Measurements from ENCODE around the gene TXNDC17.
"Not testable (repeated sequence)": the region's sequence is repeated elsewhere in the genome, so short reads cannot be mapped to it uniquely, and the experiment has no call there.

The TXNDC17 gene

GRCh38 chr17:6661464-6661848, 20.6 kb downstream of the TXNDC17 start:
- no peak for DNase-seq (ENCODE audit: low read depth)

GRCh38 chr17:6663200-6663599, 22.3 kb downstream of the TXNDC17 start:
- not testable (repeated sequence) for DNase-seq (ENCODE audit: low read depth)

- DNase-seq (ENCODE audit: low read depth) = peak; percentile 22
These were observed 25.2 kb downstream of the TXNDC17 start for GRCh38 chr17:6666077-6666521.

GRCh38 chr17:6666557-6666956, 25.7 kb downstream of the TXNDC17 start:
- no peak for DNase-seq (ENCODE audit: low read depth)

- DNase-seq (ENCODE audit: low read depth) = no peak
These were observed 26.7 kb downstream of the TXNDC17 start for GRCh38 chr17:6667516-6667915.

GRCh38 chr17:6668219-6668618, 27.4 kb downstream of the TXNDC17 start:
- DNase-seq (ENCODE audit: low read depth) = no peak

- no peak for DNase-seq (ENCODE audit: low read depth)
These were observed 28.0 kb downstream of the TXNDC17 start for GRCh38 chr17:6668727-6669425.

GRCh38 chr17:6669479-6670212, 28.8 kb downstream of the TXNDC17 start:
- no peak for DNase-seq (ENCODE audit: low read depth)

GRCh38 chr17:6670571-6670970, 29.7 kb downstream of the TXNDC17 start:
- DNase-seq (ENCODE audit: low read depth) = no peak

- no peak for DNase-seq (ENCODE audit: low read depth)
These were observed 30.1 kb downstream of the TXNDC17 start for GRCh38 chr17:6670999-6671398.

- no peak for DNase-seq (ENCODE audit: low read depth)
These were observed 30.6 kb downstream of the TXNDC17 start for GRCh38 chr17:6671431-6671830.

GRCh38 chr17:6674586-6674985, 33.7 kb downstream of the TXNDC17 start:
- no peak for DNase-seq (ENCODE audit: low read depth)

GRCh38 chr17:6675201-6675825, 34.5 kb downstream of the TXNDC17 start:
- DNase-seq (ENCODE audit: low read depth) = no peak

- no peak for DNase-seq (ENCODE audit: low read depth)
These were observed 35.9 kb downstream of the TXNDC17 start for GRCh38 chr17:6676802-6677157.

- no peak for DNase-seq (ENCODE audit: low read depth)
These were observed 36.4 kb downstream of the TXNDC17 start for GRCh38 chr17:6677158-6677831.

GRCh38 chr17:6677946-6678345, 37.1 kb downstream of the TXNDC17 start:
- DNase-seq (ENCODE audit: low read depth) = no peak

- DNase-seq (ENCODE audit: low read depth) = no peak
These were observed 38.4 kb downstream of the TXNDC17 start for GRCh38 chr17:6679241-6679640.

GRCh38 chr17:6681176-6681575, 40.3 kb downstream of the TXNDC17 start:
- DNase-seq (ENCODE audit: low read depth) = no peak

- no peak for DNase-seq (ENCODE audit: low read depth)
These were observed 40.8 kb downstream of the TXNDC17 start for GRCh38 chr17:6681671-6682070.

- no peak for DNase-seq (ENCODE audit: low read depth)
These were observed 41.5 kb downstream of the TXNDC17 start for GRCh38 chr17:6682339-6682738.

GRCh38 chr17:6683081-6683684, 42.3 kb downstream of the TXNDC17 start:
- no peak for DNase-seq (ENCODE audit: low read depth)
